GM12878 (cell line): Measurements from ENCODE around the gene CD70. TPM values are rescaled to one million over a fixed set of nuclear protein-coding genes. Genes with fewer than 3 reads are reported as not detected.

Experiments
- ATF3 ChIP-seq: IDR thresholded peaks from 2 replicates; pipeline ENCODE4 v1.6.1; 2011; ENCODE audit warnings: low read depth, mild to moderate bottlenecking, low read length, moderate library complexity, borderline replicate concordance; ENCODE audit errors: extremely low read depth
- BHLHE40 ChIP-seq, 2 experiments: fragments of 450-650 bp in 1 of 2; IDR thresholded peaks; 2 replicates each; pipeline ENCODE4 v1.6.1; 2011 to 2017; ENCODE audit warnings: low read depth in 2 of 2, borderline replicate concordance in 1 of 2, improper control_type of control experiment in 1 of 2, low read length in 1 of 2, mild to moderate bottlenecking in 1 of 2
- CEBPZ ChIP-seq: fragments of 150-350 bp; IDR thresholded peaks from 2 replicates; pipeline ENCODE4 v1.6.1; 2016; ENCODE audit warnings: low read depth, low read length
- CHD2 ChIP-seq: IDR thresholded peaks from 2 replicates; pipeline ENCODE4 v1.6.1; 2011; ENCODE audit warnings: low read depth, low read length, improper control_type of control experiment, borderline replicate concordance
- E2F8 ChIP-seq: fragments of 450-650 bp; IDR thresholded peaks from 2 replicates; pipeline ENCODE4 v1.6.1; 2018; ENCODE audit warnings: mild to moderate bottlenecking, low read depth, moderate library complexity; ENCODE audit not compliant: partially characterized antibody
- JUNB ChIP-seq: IDR thresholded peaks from 2 replicates; pipeline ENCODE4 v1.6.1; 2016; ENCODE audit warnings: antibody characterized with exemption, mild to moderate bottlenecking
- KDM1A ChIP-seq: fragments of 200-600 bp; sonication (generic); IDR thresholded peaks from 2 replicates; pipeline ENCODE4 v1.6.1; 2016; ENCODE audit warnings: borderline replicate concordance
- PBX3 ChIP-seq: IDR thresholded peaks from 2 replicates; pipeline ENCODE4 v1.6.1; 2011; ENCODE audit warnings: mild to moderate bottlenecking, low read depth, low read length, moderate library complexity; ENCODE audit not compliant: insufficient replicate concordance
- POLR2A ChIP-seq: IDR thresholded peaks from 2 replicates; pipeline ENCODE4 v1.6.1; 2011; ENCODE audit warnings: low read depth, mild to moderate bottlenecking, low read length
- RELB ChIP-seq: fragments of 450-650 bp; IDR thresholded peaks from 2 replicates; pipeline ENCODE4 v1.6.1; 2017; ENCODE audit warnings: low read depth, mild to moderate bottlenecking, moderate library complexity
- SIX5 ChIP-seq: IDR thresholded peaks from 2 replicates; pipeline ENCODE4 v1.6.1; 2011; ENCODE audit warnings: mild to moderate bottlenecking, low read depth, low read length, moderate library complexity; ENCODE audit not compliant: severe bottlenecking
- SREBF2 ChIP-seq: IDR thresholded peaks from 2 replicates; pipeline ENCODE4 v1.6.1; 2012; ENCODE audit warnings: mild to moderate bottlenecking, low read length
- SRF ChIP-seq, 2 experiments: IDR thresholded peaks; 2 replicates each; pipeline ENCODE4 v1.6.1; 2011; ENCODE audit warnings: low read depth in 2 of 2, low read length in 2 of 2, mild to moderate bottlenecking in 1 of 2, moderate library complexity in 1 of 2
- SUPT20H ChIP-seq: IDR thresholded peaks from 2 replicates; pipeline ENCODE4 v1.6.1; 2011; ENCODE audit warnings: low read depth, mild to moderate bottlenecking, low read length, moderate library complexity, borderline replicate concordance; ENCODE audit not compliant: control insufficient read depth
- ZNF592 ChIP-seq: fragments of 450-650 bp; IDR thresholded peaks from 2 replicates; pipeline ENCODE4 v1.6.1; 2017; ENCODE audit warnings: mild to moderate bottlenecking, moderate library complexity
- polyA plus RNA-seq, 11 experiments: library from polyadenylated mRNA; depleted of rRNA in 4 of 11; unstranded in 6 of 11; stranded (reverse) in 5 of 11; fragments of >200 nt; fragmentation: Nextera tagmentation in 4 of 11; fragmentation: Illumina TruSeq in 1 of 11; extraction: Ambion mirVana in 4 of 11; extraction: Trizol in 1 of 11; gene quantifications; 1 replicate in 1 of 11; 2 replicates in 10 of 11; pipeline versions ENCODE4 v1.2.1 to v1.2.3, GENCODE V29; 2011 to 2016; ENCODE audit warnings: inconsistent platforms in 2 of 11, missing spikeins in 2 of 11, low read depth in 1 of 11
- total RNA-seq, 4 experiments: library from RNA; depleted of rRNA in 3 of 4; stranded (reverse); fragments of >200 nt in 3 of 4; fragmentation: Illumina TruSeq in 1 of 4; extraction: Trizol in 1 of 4; gene quantifications; 2 replicates each; pipeline versions ENCODE4 v1.2.1 to v1.2.3, GENCODE V29; 2013 to 2021

Gene CD70
- total and polyA plus RNA-seq, 10 of the 15 experiments (the other 5 are each of a cell fraction or from before 2014, with no cell fraction given): 16.4 to 441 (median 265) TPM

GRCh38 chr19:6590827-6591319 is at the start of gene CD70 (continued):
- TF ChIP-seq ZNF592: no peak
- no peak for TF ChIP-seq CEBPZ
- no peak for TF ChIP-seq SRF (IDR thresholded peaks at IDR 0.05; ENCODE audit: low read depth in 2 of 2, low read length in 2 of 2)
- TF ChIP-seq E2F8: no peak
- no peak for TF ChIP-seq SUPT20H
- peak; percentile 80 for TF ChIP-seq PBX3
- TF ChIP-seq SIX5: no peak
- no peak for TF ChIP-seq KDM1A
- TF ChIP-seq ATF3: no peak
- peak; percentile 40; the same call in 1 of the 2 replicates for TF ChIP-seq CHD2
- TF ChIP-seq JUNB: no peak
- TF ChIP-seq SREBF2: no peak
- peak; percentile 37 for TF ChIP-seq RELB
- peak; percentile 11 to 47; a peak in 2 of 4 replicates for TF ChIP-seq BHLHE40 (IDR thresholded peaks at IDR 0.05; ENCODE audit: borderline replicate concordance in 1 of 2, low read depth in 2 of 2, low read length in 1 of 2)
- peak; percentile 96 for TF ChIP-seq POLR2A
